Right lobe of liver (tissue), 4 donors: Measurements from ENCODE around the gene PBOV1.

Source experiments
- CTCF ChIP-seq, 4 donors: fragments of 200-600 bp in 3 of 4; fragments of 450-650 bp in 1 of 4; IDR thresholded peaks; one replicate each; pipeline versions ENCODE4 v1.5.1 to v1.8.0; 2016 to 2022; ENCODE audit warnings: antibody characterized with exemption in 4 of 4, mild to moderate bottlenecking in 2 of 4
- POLR2A ChIP-seq: fragments of 450-650 bp; IDR thresholded peaks from one replicate; pipeline ENCODE4 v1.6.1; 2017; ENCODE audit warnings: antibody characterized with exemption, mild to moderate bottlenecking
- donor health status: DM: no; HTN: no; CAD: no.
- donor health status: DM: no; HTN: no; CAD: no.
- donor health status: DM: no; HTN: yes; CAD: no.

GRCh38 chr6:138248878-138249277, 30.6 kb upstream of the PBOV1 start:
- TF ChIP-seq CTCF (IDR thresholded peaks at IDR 0.05): no peak
- no peak for TF ChIP-seq POLR2A
